ENCODE results near the gene INO80D. TPM values are rescaled to one million over a fixed set of nuclear protein-coding genes. Genes with fewer than 3 reads are reported as not detected.
"Not testable (repeated sequence)": the region's sequence is repeated elsewhere in the genome, so short reads cannot be mapped to it uniquely, and the experiment has no call there.

The INO80D gene
- total RNA-seq, 3 donors from 2014 or later (not counting 1 experiment from before 2014, with no cell fraction given), result 59.6 to 64.7 (median 63.9) TPM

- Mint-ChIP-seq H3K27ac (no peak overlapping the region), H3K4me3 (no peak overlapping the region), H3K36me3 (no peaks in the 10 kb centered on the region), H3K27me3 (ENCODE audit: low read depth in 2 of 2) (no peaks in the 10 kb centered on the region), H3K4me1 (peaks cover 0 to 4% of the 10 kb centered on the region in 2 donors), H3K9me3 (no peaks in the 10 kb centered on the region)
- Histone ChIP-seq H3K27me3 (ENCODE audit: control insufficient read depth, insufficient read depth, low read length) (no peaks in the 10 kb centered on the region), H3K9me3 (ENCODE audit: control insufficient read depth, insufficient read depth, low read length) (no peaks in the 10 kb centered on the region), H3K36me3 (ENCODE audit: control insufficient read depth, insufficient read depth, low read length) (no peaks in the 10 kb centered on the region), H3K27ac (ENCODE audit: low read length) (no peak overlapping the region), H3K4me3 (ENCODE audit: low read length) (no peak overlapping the region), H3K4me1 (ENCODE audit: control insufficient read depth, insufficient read depth, low read length) (no peaks in the 10 kb centered on the region)
- TF ChIP-seq, protein P1, sequence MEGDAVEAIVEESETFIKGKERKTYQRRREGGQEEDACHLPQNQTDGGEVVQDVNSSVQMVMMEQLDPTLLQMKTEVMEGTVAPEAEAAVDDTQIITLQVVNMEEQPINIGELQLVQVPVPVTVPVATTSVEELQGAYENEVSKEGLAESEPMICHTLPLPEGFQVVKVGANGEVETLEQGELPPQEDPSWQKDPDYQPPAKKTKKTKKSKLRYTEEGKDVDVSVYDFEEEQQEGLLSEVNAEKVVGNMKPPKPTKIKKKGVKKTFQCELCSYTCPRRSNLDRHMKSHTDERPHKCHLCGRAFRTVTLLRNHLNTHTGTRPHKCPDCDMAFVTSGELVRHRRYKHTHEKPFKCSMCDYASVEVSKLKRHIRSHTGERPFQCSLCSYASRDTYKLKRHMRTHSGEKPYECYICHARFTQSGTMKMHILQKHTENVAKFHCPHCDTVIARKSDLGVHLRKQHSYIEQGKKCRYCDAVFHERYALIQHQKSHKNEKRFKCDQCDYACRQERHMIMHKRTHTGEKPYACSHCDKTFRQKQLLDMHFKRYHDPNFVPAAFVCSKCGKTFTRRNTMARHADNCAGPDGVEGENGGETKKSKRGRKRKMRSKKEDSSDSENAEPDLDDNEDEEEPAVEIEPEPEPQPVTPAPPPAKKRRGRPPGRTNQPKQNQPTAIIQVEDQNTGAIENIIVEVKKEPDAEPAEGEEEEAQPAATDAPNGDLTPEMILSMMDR (IDR thresholded peaks at IDR 0.05), result no peak
- DNase-seq, result no peak
- no peak for ATAC-seq
- 76% methylated on average over 6 of the region's 6 CpGs for WGBS (ENCODE audit: insufficient coverage)
- intact Hi-C loops (cut with micrococcal nuclease), result no loop called here
Observed at GRCh38 chr2:205984381-205984780, 101.6 kb downstream of the INO80D start.

DNA sequence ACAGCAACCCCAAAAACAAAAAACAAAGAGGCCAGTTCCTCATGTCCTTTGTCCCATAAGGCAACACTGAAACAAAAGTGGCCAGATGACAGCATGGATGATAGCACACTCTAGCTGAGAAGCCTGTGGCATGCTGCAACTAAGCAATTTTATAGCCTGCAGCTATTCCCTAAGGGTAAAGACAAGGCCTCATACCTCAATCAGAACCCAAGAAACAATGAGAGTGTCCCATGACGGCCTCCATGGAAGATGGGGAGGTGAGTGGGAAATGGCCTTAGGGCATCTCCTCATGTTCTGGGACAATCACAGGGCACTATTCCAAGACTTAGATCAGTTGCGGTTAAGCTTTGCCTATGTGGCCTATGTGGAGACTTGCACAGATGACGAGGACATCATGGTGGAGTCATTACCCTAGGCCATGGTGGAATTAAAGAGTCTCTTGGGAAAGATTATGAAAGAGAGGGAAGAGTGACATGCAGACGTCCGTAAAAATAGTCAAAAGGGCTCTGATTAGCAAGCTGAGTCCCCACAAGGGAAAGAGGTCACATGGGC lies 103.1 kb downstream of the INO80D start:
- H3K27ac Mint-ChIP-seq, result no peak overlapping the region
- TF ChIP-seq, protein P1 (IDR thresholded peaks at IDR 0.05), result no peak
- DNase-seq (no peak), ATAC-seq (no peak)
- H3K9me3 Mint-ChIP-seq, result no peaks in the 10 kb centered on the region
- Histone ChIP-seq H3K4me3 (ENCODE audit: low read length) (no peak overlapping the region), H3K4me1 (ENCODE audit: control insufficient read depth, insufficient read depth, low read length) (no peaks in the 10 kb centered on the region), H3K27me3 (ENCODE audit: control insufficient read depth, insufficient read depth, low read length) (no peaks in the 10 kb centered on the region), H3K27ac (ENCODE audit: low read length) (no peak overlapping the region), H3K9me3 (ENCODE audit: control insufficient read depth, insufficient read depth, low read length) (no peaks in the 10 kb centered on the region), H3K36me3 (ENCODE audit: control insufficient read depth, insufficient read depth, low read length) (no peaks in the 10 kb centered on the region)
- H3K27me3 Mint-ChIP-seq (ENCODE audit: low read depth in 2 of 2), result no peaks in the 10 kb centered on the region
- H3K36me3 Mint-ChIP-seq, result no peaks in the 10 kb centered on the region
- intact Hi-C loops (cut with micrococcal nuclease), result no loop called here
- WGBS (ENCODE audit: insufficient coverage), result 97% methylated on average over 5 of the region's 5 CpGs
- H3K4me3 Mint-ChIP-seq, result no peak overlapping the region
- peaks cover 0 to 4% of the 10 kb centered on the region in 2 donors for H3K4me1 Mint-ChIP-seq

GRCh38 chr2:205978728-205979127 lies 107.2 kb downstream of the INO80D start:
- H3K9me3 ChIP-seq (ENCODE audit: control insufficient read depth, insufficient read depth, low read length); H3K4me3 ChIP-seq (ENCODE audit: low read length); H3K4me1 ChIP-seq (ENCODE audit: control insufficient read depth, insufficient read depth, low read length); H3K4me3 Mint-ChIP-seq; H3K27me3 ChIP-seq (ENCODE audit: control insufficient read depth, insufficient read depth, low read length); H3K36me3 ChIP-seq (ENCODE audit: control insufficient read depth, insufficient read depth, low read length); DNase-seq; intact Hi-C loops (cut with micrococcal nuclease); H3K27ac ChIP-seq (ENCODE audit: low read length); H3K27ac Mint-ChIP-seq; H3K4me1 Mint-ChIP-seq; ATAC-seq; H3K27me3 Mint-ChIP-seq (ENCODE audit: low read depth in 2 of 2); H3K36me3 Mint-ChIP-seq; H3K9me3 Mint-ChIP-seq: not testable (repeated sequence)
- 90% methylated on average over 2 of the region's 2 CpGs for WGBS (ENCODE audit: insufficient coverage)

- ATAC-seq; H3K4me3 ChIP-seq (ENCODE audit: low read length); H3K27me3 Mint-ChIP-seq (ENCODE audit: low read depth in 2 of 2); H3K27me3 ChIP-seq (ENCODE audit: control insufficient read depth, insufficient read depth, low read length); DNase-seq; intact Hi-C loops (cut with micrococcal nuclease); H3K4me3 Mint-ChIP-seq; H3K27ac ChIP-seq (ENCODE audit: low read length); H3K36me3 Mint-ChIP-seq; H3K36me3 ChIP-seq (ENCODE audit: control insufficient read depth, insufficient read depth, low read length); H3K4me1 ChIP-seq (ENCODE audit: control insufficient read depth, insufficient read depth, low read length); H3K4me1 Mint-ChIP-seq; H3K9me3 ChIP-seq (ENCODE audit: control insufficient read depth, insufficient read depth, low read length); H3K27ac Mint-ChIP-seq; H3K9me3 Mint-ChIP-seq: not testable (repeated sequence)
- WGBS (ENCODE audit: insufficient coverage), result 88% methylated on average over 7 of the region's 7 CpGs
Observed at GRCh38 chr2:205977699-205978098, 108.3 kb downstream of the INO80D start.

DNA sequence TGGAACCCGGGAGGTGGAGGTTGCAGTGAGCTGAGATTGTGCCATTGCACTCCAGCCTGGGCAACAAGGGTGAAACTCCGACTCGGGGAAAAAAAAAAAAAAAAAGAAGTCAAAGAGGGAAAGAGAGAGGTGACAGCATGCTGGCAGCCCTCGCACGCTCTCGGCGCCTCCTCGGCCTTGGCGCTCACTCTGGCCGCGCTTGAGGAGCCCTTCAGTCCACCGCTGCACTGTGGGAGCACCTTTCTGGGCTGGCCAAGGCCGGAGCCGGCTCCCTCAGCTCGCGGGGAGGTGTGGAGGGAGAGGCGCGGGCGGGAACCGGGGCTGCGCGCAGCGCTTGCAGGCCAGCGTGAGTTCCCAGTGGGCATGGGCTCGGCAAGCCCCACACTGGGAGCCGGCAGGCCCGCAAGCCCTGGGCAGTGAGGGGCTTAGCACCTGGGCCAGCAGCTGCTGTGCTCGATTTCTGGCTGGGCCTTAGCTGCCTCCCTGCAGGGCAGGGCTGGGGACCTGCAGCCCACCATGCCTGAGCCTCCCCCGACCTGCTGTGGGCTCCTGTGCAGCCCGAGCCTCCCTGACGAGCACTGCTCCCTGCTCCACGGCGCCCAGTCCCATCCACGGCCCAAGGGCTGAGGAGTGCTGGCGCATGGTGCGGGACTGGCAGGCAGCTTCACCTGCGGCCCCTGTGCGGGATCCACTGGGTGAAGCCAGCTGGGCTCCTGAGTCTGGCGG lies 108.9 kb downstream of the INO80D start:
- H3K4me3 ChIP-seq (ENCODE audit: low read length); H3K36me3 Mint-ChIP-seq; H3K4me1 ChIP-seq (ENCODE audit: control insufficient read depth, insufficient read depth, low read length); H3K9me3 Mint-ChIP-seq; ATAC-seq; H3K27ac Mint-ChIP-seq; H3K4me1 Mint-ChIP-seq; DNase-seq; H3K27me3 ChIP-seq (ENCODE audit: control insufficient read depth, insufficient read depth, low read length); H3K36me3 ChIP-seq (ENCODE audit: control insufficient read depth, insufficient read depth, low read length); H3K27me3 Mint-ChIP-seq (ENCODE audit: low read depth in 2 of 2); H3K9me3 ChIP-seq (ENCODE audit: control insufficient read depth, insufficient read depth, low read length); H3K27ac ChIP-seq (ENCODE audit: low read length); H3K4me3 Mint-ChIP-seq; intact Hi-C loops (cut with micrococcal nuclease): not testable (repeated sequence)
- WGBS (ENCODE audit: insufficient coverage), result 95% methylated on average over 39 of the region's 39 CpGs

Measured in natural killer cell (primary cell).